NCI-H1694 treated with DMSO at 0.1 percent for 48 hours (cell line): Measurements from ENCODE around the gene SCT.

Experiments
- DNase-seq: peaks from one replicate; lab custom pipeline; 2025; lab: John Stamatoyannopoulos, UW

The SCT gene

DNA sequence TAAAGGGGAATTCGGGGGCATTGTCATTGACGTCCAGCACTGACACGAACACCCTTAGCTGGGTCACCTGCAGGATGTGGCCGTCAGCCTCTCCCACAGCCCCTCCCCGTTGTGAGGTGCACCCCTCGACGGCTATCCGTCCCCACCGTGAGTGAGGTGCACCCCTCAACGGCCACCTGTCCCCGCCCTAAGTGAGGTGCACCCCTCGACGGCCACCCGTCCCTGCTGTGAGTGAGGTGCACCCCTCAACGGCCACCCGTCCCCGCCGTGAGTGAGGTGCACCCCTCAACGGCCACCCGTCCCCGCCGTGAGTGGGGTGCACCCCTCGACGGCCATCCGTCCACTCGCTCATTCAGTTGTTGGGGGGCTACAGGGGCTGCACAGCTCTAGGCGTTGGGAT, 5.1 kb downstream of the SCT start:
- DNase-seq, result no peak

GRCh38 chr11:620935-621814, 5.8 kb downstream of the SCT start:
- no peak for DNase-seq

- DNase-seq, result no peak
Measured at GRCh38 chr11:620201-620600, 6.8 kb downstream of the SCT start.

DNA sequence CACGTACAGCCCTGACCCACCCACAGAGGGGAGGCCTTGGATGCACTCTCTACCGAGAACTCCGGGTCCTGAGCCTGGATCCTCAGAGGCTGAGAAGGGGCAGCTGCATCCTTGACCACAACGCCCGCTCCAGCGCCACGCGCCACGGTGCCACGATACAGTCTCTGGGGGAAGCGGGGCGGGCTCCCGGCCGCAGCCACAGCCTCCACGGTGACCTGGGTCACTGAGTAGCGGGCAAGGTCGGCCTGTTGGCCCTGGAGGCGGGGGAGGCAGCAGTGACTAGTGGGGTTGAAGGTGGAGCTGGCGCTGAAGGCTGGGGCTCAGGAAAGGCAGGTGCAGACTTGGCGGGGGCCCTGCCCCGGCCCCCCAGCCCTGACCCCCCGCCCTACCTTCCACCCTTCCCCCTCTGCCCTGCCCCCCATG, 7.3 kb downstream of the SCT start:
- DNase-seq, result no peak

DNA sequence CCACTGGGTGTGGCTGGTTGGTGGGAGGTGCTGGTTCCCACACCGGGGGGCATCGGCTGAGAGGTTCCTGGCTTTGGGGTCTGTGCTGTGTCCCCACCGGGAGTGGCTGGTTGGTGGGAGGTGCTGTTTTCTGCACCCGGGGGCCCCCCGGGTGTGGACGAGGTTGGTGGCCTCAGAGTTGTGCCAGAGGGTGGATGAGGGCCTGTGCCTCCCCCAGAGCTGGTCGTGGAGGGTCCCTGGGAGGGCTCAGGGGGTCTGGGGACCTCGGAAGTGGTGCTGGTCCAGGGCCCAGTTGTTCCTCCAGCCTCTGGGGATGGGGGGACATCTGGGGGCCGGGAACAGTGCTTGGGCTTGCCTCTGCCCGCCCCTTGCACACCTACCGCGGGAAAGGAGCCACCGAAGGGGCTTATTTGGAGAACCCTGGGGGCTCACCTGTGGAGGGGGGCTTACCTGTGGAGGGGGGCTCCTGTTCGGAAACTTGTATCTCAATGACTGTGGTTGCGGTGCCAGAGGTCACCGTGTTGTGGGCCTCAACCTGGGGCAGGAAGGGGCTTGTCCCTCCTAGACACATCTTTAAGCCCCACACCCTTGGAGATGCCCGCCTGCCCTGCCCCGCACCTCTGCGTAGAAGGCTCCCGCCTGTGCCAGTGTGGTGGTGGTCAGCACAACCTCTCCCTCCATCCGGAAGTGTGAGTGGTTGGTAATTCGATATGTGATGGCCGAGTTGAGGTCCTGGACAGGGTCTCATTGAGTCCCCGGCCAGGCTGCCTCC, 7.9 kb downstream of the SCT start:
- no peak for DNase-seq

DNA sequence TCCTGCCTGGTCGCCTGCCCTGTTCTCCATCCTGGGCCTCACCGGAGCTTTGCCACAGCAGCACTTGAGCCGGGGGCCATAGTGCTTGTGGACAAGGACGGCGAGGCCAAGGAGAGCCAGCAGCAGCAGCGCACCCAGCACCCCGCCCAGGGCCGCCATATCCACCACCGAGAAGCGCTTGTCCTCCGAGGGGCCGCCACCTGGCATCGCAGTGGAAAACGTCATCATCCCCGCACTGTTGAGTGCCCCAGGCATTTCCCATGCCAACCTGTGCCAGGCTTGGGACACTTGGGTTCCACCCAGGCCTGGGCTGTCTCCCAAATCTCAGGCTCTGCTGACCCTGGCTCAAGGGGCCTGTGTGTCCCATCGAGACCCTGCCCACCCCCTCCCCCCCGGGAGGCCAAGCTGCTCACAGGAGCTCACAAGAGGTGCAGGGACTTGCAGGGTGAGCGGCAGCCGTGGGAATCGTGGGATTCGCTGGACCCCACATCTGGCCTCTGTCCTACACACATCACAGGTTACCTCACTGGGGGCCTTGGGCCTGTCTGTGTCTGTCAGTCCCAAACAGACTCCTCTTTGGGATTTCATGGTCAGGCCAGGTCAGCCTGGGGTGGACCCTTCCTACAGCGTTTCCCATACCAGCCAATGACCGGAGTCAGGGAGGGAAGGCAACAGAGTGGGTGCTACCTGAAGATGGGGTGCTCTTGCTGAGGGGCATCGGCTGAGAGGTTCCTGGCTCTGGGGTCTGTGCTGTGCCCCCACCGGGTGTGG, 8.9 kb downstream of the SCT start:
- no peak for DNase-seq

DNA sequence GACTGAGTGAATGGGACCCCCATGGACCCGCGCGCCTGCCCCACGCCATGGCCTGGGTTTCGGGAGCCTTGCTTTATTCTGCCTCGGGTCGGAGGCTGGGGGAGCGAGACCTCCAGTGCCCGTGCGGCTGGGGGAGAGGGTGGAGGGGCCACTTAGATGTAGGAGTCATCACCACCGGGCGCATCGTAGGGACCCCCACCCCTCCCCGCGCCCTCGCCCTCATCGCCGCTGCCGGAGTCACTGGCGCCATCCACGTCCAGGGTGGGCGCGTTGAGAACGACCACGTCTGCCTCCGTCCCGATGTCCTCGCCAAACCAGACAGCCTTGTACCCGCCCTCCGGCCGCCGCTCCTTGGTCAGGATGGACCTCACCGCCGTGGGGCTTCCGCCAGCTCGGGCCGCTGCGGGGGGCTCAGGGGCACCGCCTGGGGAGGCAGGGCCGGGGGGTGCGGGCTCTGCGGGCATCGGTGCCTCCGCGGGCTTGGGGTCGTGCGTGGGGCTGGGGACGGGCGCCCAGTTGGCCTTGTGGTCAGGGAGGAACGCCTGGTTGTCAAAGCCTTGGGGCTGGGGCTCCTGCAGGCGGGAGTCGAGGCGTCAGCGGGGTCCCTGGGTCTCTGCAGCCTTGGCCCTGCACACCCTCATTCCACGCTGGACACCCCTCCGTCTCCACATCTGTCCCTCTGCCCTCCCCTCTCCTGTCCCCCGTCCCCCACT, 9.6 kb downstream of the SCT start:
- no peak for DNase-seq

- no peak for DNase-seq
Measured at GRCh38 chr11:616320-617198, 10.4 kb downstream of the SCT start.

DNA sequence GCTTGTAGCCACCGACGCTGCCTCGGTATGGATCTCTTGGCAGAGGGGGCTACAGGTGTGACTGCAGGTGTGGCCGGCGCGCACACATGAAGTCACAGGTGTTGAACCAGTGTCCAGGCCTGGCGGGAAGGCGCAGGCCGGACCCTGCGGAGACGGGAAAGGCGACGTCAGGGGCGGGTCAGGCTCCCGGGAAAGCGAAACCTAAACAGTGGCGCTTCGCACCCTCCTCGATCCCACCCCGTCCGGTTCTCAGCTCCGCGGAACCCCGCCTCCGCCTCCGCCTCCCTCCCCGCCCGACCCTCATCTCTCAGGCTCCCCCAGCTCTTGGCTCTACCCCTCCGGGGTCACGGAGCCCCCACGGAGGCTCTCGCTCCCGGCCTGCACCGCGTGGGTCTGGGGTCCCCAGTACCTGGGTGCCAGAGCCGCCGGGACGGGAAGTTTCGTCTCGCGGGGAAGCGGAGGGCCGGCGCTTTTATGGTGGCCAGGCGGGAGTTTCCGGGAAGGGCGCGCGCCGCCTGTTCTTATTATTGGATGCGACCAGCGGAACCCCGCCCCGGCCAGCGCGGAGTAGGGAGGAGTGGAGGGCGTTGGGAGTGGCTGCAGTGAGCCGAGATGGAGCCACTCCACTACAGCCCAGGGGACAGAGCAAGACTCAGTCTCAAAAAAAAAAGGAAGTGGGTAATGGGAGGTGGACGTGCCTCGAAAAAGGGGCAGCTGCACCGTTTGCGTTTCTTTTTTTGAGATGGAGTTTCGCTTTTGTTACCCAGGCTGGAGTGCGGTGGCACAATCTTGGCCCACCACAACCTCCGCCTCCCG, 11.3 kb downstream of the SCT start, which contains the start of gene IRF7:
IRF7 (minus strand) TSS at position 447 of the 816 bp plus-strand sequence. CDS start 586 bp downstream, outside the sequence.
- no peak for DNase-seq

DNA sequence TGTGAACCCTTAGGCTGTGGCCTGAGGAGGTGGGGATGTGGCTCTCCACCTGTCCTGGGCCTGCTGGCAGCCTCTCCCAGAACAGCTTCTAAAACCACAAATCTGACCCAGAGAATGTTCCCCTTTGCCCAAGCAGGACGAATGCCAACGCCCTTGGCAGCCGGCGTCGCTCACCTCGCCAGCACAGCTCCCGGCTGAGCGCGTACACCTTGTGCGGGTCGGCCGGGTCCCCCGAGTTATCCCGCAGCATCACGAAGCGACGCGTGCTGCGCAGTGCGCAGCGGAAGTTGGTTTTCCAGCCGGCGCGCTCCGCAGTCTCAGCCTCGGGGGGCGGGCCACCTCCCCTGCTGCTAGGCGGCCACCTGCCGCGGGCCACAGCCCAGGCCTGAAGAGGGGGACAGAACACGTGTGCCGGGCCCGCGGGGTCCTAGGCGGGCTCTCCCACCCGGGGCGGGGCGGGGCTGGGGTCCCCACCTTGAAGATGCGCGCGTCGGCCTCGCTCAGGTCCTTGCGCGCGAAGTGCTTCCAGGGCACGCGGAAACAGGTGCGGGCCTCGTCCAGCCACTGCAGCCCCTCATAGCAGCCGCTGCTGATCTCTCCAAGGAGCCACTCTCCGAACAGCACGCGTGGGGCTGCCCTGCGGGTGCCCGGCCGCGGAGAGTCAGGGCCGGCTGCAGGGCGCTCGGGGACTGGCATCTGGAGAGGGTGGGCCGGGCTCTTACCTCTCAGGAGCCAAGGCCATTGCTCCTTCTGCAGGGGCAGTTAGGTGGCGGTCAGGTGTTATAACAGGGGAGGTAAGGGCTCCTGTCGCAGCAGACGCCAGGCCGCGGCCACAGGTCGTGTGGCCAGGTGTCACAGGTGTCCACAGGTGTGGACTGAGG, 12.1 kb downstream of the SCT start:
- DNase-seq, result no peak

DNA sequence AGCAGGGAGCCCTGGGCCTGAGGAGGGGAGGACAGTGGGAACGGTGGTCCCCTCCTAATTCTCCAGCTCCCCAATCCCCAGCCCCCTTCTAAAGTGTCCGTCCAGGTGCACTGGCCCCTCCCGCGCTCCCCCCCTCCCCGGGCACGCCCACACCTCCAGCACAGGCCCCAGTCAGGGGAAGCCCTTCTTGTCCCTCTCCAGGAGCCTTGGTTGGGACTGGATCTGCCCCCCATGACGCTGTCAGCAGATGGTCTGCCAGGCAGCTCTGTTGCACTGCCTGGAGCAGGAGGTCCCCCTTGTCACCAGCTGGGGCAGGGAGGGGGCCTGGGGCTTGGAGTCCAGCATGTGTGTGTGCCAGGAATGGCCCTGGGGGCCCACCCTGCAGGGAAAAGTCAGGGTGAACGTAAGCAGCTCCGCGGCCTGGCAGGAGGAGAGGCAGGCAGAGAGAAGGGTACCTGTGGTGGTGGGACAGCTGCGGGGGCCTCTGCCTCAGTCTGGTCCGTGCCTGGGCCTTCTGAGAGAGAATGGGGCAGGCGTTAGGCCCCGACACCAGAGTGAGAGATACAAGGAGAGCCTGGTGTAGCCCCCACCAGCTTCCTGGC, 12.9 kb downstream of the SCT start:
- DNase-seq, result no peak

DNA sequence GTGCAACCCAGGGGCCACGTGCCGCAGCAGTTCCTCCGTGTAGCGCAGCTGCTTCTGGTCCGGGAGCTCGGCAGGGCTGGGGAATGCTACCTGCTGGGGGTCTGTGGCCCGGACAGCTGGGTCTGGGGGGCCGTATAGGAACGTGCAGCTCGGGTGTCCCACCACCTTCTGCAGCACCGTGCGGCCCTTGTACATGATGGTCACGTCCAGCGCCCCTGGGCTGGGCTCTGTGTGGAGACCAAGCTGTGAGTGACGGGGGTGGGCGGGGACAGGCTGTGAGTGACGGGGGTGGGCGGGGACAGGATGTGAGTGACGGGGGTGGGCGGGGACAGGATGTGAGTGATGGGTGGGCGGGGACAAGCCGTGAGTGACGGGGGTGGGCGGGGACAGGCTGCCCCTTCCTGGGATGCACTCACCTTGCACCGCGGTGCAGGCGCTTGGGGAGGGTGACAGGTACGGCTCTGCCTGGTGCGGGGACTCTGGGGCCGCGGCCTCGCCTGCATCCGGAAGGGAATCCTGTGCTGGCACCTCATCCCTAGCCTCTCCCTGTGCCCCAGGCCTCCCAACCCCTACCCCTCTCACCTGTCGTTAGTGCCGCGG, 13.5 kb downstream of the SCT start:
- DNase-seq, result no peak

DNA sequence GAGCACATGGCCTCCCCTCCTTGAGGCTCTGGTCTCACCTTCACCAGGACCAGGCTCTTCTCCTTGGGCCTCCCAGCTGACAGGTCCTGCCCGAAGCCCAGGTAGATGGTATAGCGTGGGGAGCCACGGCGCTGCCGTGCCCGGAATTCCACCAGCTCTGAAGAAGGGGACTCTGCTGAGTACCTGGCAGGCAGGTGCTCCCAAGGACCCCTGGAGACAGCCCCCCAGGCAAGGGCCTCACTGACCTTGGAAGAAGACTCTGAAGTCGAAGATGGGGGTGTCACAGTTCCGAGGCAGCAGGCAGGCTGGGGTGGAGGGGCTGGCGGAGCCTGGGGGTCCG, 14.1 kb downstream of the SCT start:
- DNase-seq, result no peak

GRCh38 chr11:612201-612960, 14.6 kb downstream of the SCT start:
- DNase-seq, result no peak

GRCh38 chr11:611001-611996, 15.7 kb downstream of the SCT start:
- DNase-seq, result no peak

- DNase-seq, result no peak
Measured at GRCh38 chr11:610146-610801, 16.7 kb downstream of the SCT start.
